OCI-LY3 (cell line): ENCODE results near the gene AP3S2.

Experiments
- CTCF ChIP-seq: fragments of 200-600, 300-600 bp; sonication (generic); IDR thresholded peaks from 2 replicates; pipeline ENCODE4 v1.5.1; 2014; ENCODE audit warnings: antibody characterized with exemption, low read length, low read depth
- EZH2phosphoT487 ChIP-seq: fragments of 200-600 bp; shearing (Covaris generic); IDR thresholded peaks from 2 replicates; pipeline ENCODE4 v1.6.1; 2018; ENCODE audit warnings: antibody characterized with exemption, mixed run types, low read depth

- TF ChIP-seq CTCF = no peak
- TF ChIP-seq EZH2phosphoT487 = no peak
Measured at GRCh38 chr15:89899295-89899945, 5.6 kb upstream of the AP3S2 start.
